ENCODE results near the gene CSRP3. TPM values are rescaled to one million over a fixed set of nuclear protein-coding genes. Genes with fewer than 3 reads are reported as not detected.

Gene CSRP3
- total RNA-seq, 1 experiment from 2014 or later: not detected

DNA sequence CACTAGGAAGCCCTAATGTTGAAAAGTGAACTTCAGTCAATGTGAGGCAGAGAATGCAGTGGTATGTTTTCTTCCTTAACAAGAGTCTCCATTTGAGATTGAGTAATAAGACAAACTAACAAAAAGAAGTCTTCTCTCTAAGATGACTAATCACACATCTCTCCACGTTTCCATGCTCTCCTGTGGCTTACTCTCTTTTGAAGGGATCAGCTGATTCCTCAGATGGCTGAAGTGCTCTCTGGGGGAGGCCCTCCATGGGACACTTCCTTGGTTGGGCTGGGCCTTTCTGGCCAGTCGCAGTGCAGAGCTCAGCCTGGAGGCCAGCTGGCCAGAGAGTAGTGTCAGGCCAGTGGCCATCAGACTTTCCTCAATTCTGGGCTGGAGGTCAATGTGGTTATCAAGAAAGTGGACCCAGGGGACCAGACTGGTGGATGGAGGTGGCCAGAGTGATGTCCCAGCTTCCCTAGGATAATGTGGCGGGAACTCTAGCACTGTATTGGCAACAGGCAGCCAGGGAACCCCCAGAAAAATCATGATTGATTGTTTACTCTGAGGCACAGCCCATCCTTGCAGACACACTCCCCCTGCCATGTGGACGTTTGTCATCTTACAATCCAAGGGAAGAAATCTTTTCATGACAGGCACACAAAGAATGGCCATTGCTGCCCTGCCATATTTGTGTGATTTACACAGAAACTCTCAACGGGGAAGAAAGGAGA, 14.5 kb downstream of the CSRP3 start:
- no peak overlapping the region for H3K4me2 ChIP-seq
- H3K9me2 ChIP-seq (ENCODE audit: insufficient read depth): no peaks in the 10 kb centered on the region
- no TSS peak for BruUV-seq (replicated peaks)
- intact Hi-C loops (cut with micrococcal nuclease; ENCODE audit: unreplicated experiment): no loop called here
- H3K9me3 ChIP-seq (ENCODE audit: insufficient read depth, low read depth): no peaks in the 10 kb centered on the region
- no peaks in the 10 kb centered on the region for H3F3A ChIP-seq (ENCODE audit: insufficient read depth, low read depth)
- CTCF ChIA-PET: no interaction called here
- H3K27ac ChIP-seq: no peak overlapping the region
- no peak overlapping the region for H3K4me3 ChIP-seq
- H3K27me3 ChIP-seq (ENCODE audit: insufficient read depth, low read depth): no peaks in the 10 kb centered on the region
- TF ChIP-seq CTCF (conservative IDR thresholded peaks at IDR 0.05) (no peak), EZH2 (IDR thresholded peaks at IDR 0.05; ENCODE audit: low read depth) (no peak)
- POLR2A ChIA-PET (ENCODE audit: unreplicated experiment): no interaction called here
- H4K20me1 ChIP-seq (ENCODE audit: insufficient read depth): no peaks in the 10 kb centered on the region
- no peaks in the 10 kb centered on the region for H3K79me2 ChIP-seq (ENCODE audit: low read depth)
- no peaks in the 10 kb centered on the region for H3K4me1 ChIP-seq (replicated peaks; ENCODE audit: insufficient read depth)
- no peak for DNase-seq
- no peak overlapping the region for H2AFZ ChIP-seq
- H3K36me3 ChIP-seq (ENCODE audit: low read depth): no peaks in the 10 kb centered on the region

DNA sequence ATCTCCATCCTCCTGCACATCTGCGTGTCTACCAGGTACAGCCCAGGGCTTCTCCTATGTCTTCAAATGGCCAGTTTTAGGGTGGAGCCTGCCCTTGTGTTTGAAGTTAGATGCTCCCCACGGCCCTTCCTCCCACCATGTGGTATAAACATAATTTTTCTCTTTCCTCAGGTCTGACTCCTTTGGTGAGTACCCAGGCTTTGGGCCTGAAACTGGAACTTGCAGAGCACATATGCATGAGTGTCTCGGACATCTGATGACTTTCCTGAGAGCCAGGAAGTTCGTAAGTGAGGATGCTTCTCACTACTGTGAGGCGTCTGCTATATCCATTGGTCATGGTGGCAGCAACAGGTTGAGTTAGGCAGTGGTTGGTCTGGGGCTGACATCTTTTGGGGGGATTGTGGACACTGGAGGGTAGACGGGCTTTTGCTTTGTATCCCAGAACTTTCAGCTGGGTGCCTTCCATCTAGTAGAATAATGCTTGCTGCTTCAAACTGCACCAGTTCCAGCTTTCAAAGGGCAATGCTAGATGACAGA, 16.2 kb downstream of the CSRP3 start:
- no peaks in the 10 kb centered on the region for H3K4me1 ChIP-seq (replicated peaks; ENCODE audit: insufficient read depth)
- BruUV-seq (replicated peaks): no TSS peak
- no peak overlapping the region for H3K27ac ChIP-seq
- no peaks in the 10 kb centered on the region for H3F3A ChIP-seq (ENCODE audit: insufficient read depth, low read depth)
- no peaks in the 10 kb centered on the region for H4K20me1 ChIP-seq (ENCODE audit: insufficient read depth)
- H3K36me3 ChIP-seq (ENCODE audit: low read depth): no peaks in the 10 kb centered on the region
- no peak for DNase-seq
- intact Hi-C loops (cut with micrococcal nuclease; ENCODE audit: unreplicated experiment): no loop called here
- H3K9me2 ChIP-seq (ENCODE audit: insufficient read depth): no peaks in the 10 kb centered on the region
- no peaks in the 10 kb centered on the region for H3K79me2 ChIP-seq (ENCODE audit: low read depth)
- CTCF ChIA-PET: no interaction called here
- TF ChIP-seq CTCF (conservative IDR thresholded peaks at IDR 0.05) (no peak), EZH2 (IDR thresholded peaks at IDR 0.05; ENCODE audit: low read depth) (no peak)
- H3K27me3 ChIP-seq (ENCODE audit: insufficient read depth, low read depth): no peaks in the 10 kb centered on the region
- H3K4me3 ChIP-seq: no peak overlapping the region
- H2AFZ ChIP-seq: no peak overlapping the region
- no peak overlapping the region for H3K4me2 ChIP-seq
- POLR2A ChIA-PET (ENCODE audit: unreplicated experiment): no interaction called here
- no peaks in the 10 kb centered on the region for H3K9me3 ChIP-seq (ENCODE audit: insufficient read depth, low read depth)

DNA sequence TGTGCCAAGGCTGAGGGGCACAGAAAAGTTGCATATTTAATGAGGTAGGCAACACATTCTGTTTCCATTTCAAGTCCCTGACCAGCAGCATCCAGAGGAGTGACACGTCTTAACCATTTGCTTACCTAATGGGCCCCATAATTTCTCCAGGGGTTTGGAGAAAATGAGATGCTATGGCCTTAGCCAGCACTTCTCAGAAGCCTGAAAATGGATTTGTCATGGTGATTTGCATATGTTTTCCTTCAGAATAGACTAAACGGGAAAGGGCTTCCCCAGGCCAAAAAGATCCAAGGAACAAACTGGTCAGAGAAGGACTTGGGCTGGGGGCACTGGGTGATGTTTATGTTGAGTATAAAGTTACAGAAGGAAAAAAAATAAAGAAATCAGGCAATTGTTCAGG, 16.7 kb downstream of the CSRP3 start:
- BruUV-seq (replicated peaks): no TSS peak
- POLR2A ChIA-PET (ENCODE audit: unreplicated experiment): no interaction called here

More for the DNA sequence above, 16.7 kb downstream of the CSRP3 start:
- Histone ChIP-seq H3K27me3 (ENCODE audit: insufficient read depth, low read depth) (no peaks in the 10 kb centered on the region), H3K27ac (no peak overlapping the region), H3K4me2 (no peak overlapping the region), H3K9me2 (ENCODE audit: insufficient read depth) (no peaks in the 10 kb centered on the region), H3F3A (ENCODE audit: insufficient read depth, low read depth) (no peaks in the 10 kb centered on the region), H2AFZ (no peak overlapping the region), H4K20me1 (ENCODE audit: insufficient read depth) (no peaks in the 10 kb centered on the region), H3K4me1 (replicated peaks; ENCODE audit: insufficient read depth) (no peaks in the 10 kb centered on the region), H3K9me3 (ENCODE audit: insufficient read depth, low read depth) (no peaks in the 10 kb centered on the region), H3K36me3 (ENCODE audit: low read depth) (no peaks in the 10 kb centered on the region; the same call in 1 of the 2 replicates), H3K4me3 (no peak overlapping the region), H3K79me2 (ENCODE audit: low read depth) (no peaks in the 10 kb centered on the region)
- intact Hi-C loops (cut with micrococcal nuclease; ENCODE audit: unreplicated experiment): no loop called here
- CTCF ChIA-PET: no interaction called here
- no peak for TF ChIP-seq EZH2 (IDR thresholded peaks at IDR 0.05; ENCODE audit: low read depth)
- TF ChIP-seq CTCF (conservative IDR thresholded peaks at IDR 0.05): no peak
- no peak for DNase-seq
